Fibroblast of the aortic adventitia (primary cell): ENCODE data around the gene FAM240B. TPM values are rescaled to one million over a fixed set of nuclear protein-coding genes. Genes with fewer than 3 reads are reported as not detected.

ENCODE experiments used
- DNase-seq: peaks from one replicate; pipeline ENCODE4 v3.0.0-alpha.2; 2010; ENCODE audit warnings: low read depth
- H3K4me3 ChIP-seq: 2 replicates; pipeline ENCODE4 v1.5.1; 2011; ENCODE audit warnings: low read depth, mild to moderate bottlenecking, control low read depth, low read length, moderate library complexity
- small RNA-seq: library from RNA; depleted of rRNA; stranded (forward); fragments of <200 nt; gene quantifications from one replicate; pipeline ENCODE3, GENCODE V24; 2012
- total RNA-seq: library from RNA; depleted of rRNA; stranded (reverse); fragments of >200 nt; gene quantifications from 2 replicates; pipeline ENCODE4 v1.2.3, GENCODE V29; 2012; ENCODE audit warnings: low replicate concordance
- TF ChIP-seq, protein P1 (sequence below): IDR thresholded peaks from 2 replicates; pipeline ENCODE4 v1.5.1; 2011; ENCODE audit warnings: mild to moderate bottlenecking, low read length, control low read depth, inconsistent platforms; ENCODE audit not compliant: insufficient read depth

The FAM240B gene
- total RNA-seq, 1 donor: not detected

DNA sequence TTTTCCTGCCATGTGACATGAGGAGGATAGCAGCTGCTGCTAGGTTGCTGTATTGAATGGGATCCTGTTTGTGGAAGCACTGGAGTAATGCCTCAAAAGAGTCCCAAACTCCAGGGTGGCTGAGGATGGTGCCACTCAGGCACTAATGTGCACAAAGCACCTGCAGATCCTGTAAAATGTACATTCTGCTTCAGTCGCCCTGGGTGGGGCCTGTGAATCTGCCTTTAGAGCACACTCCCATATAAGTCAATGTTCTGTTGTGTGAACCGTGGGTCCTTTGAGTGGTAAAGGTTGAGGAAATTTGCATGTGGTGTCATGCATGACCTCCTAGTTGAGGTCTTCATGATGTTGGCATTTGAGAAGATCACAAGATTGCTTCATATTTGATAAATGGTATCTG lies 67.9 kb downstream of the FAM240B start:
- no peak for DNase-seq
- no peak overlapping the region for H3K4me3 ChIP-seq
- TF ChIP-seq, protein P1, sequence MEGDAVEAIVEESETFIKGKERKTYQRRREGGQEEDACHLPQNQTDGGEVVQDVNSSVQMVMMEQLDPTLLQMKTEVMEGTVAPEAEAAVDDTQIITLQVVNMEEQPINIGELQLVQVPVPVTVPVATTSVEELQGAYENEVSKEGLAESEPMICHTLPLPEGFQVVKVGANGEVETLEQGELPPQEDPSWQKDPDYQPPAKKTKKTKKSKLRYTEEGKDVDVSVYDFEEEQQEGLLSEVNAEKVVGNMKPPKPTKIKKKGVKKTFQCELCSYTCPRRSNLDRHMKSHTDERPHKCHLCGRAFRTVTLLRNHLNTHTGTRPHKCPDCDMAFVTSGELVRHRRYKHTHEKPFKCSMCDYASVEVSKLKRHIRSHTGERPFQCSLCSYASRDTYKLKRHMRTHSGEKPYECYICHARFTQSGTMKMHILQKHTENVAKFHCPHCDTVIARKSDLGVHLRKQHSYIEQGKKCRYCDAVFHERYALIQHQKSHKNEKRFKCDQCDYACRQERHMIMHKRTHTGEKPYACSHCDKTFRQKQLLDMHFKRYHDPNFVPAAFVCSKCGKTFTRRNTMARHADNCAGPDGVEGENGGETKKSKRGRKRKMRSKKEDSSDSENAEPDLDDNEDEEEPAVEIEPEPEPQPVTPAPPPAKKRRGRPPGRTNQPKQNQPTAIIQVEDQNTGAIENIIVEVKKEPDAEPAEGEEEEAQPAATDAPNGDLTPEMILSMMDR: no peak

DNA sequence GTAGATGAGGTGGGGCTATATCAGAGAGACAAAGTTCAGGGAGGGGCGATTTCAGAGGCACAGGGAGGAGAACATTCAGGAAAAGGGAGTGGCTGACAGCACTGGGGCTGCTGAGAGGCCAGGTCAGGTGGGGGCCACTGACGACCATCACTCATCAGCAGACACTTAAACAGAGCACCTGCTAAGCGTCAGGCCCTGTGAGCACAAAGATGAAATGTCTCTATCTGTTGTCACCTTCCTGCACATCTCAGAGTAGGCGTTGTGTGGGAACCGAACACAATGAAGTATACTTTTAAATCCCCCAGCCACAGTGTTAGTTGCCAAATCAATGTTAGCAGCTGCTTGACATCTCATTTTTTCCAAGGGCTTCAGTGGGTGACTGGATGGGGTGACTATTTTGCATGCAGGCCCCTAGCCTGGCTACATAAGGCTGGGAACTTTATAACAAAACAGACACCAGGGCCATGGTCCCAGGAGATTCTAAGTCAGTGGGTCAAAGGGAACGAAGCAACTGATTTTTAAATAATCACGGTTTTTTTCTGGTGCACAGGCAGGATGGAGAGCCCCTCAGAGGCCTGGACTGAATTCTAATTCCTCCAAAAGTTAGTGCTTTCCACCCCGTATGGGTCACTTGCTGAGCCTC lies 68.4 kb downstream of the FAM240B start:
- TF ChIP-seq, protein P1: no peak
- no peak for DNase-seq
- H3K4me3 ChIP-seq: no peak overlapping the region

DNA sequence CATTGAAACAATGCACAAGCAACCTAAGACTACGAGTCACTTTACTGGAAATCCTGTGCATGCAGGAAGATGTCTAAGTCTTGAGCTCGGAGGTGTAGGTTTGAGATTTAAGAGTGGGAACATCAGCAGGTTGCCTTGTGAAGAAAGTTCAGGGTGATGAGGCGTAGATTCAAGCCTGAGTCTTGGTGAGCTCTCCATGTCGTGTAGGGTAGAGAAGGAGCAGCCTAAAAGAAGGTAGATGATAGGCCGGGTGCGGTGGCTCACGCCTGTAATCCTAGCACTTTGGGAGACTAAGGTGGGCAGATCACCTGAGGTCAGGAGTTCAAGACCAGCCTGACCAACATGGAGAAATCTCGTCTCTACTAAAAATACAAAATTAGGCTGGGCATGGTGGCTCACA lies 69.4 kb downstream of the FAM240B start:
- no peak for DNase-seq
- TF ChIP-seq, protein P1: no peak

DNA sequence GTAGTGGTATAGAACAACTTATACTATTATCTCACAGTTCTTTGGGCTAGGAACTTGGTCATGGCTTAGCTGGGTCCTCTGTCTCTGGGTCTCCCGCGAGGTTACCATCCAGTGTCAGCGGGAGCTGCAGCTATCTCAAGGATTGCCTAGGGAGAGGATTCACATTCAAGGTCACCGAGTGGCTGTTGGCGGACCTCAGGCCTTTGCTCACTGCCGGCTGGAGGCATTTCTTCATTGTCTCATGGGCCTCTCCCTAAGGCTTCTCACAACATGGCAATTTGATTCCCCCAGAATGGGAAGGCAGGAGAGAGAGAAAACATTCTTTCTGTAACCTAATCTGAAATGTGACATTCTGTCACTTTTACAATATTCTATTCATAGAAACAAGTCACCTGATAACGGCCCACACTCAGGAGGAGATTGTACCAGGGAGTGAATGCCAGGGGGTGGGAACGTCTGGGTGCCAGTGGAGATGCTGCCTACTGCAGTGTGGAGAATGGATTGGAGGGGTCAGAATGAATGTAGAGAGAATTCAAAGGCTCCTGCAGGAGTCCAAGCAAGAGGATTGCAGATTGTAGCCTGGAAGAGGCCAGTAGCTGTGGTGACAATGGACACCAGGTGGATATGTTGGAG lies 70.1 kb downstream of the FAM240B start:
- TF ChIP-seq, protein P1: no peak
- DNase-seq: no peak
- no peak overlapping the region for H3K4me3 ChIP-seq

More for the DNA sequence above, 69.4 kb downstream of the FAM240B start:
- no peak overlapping the region for H3K4me3 ChIP-seq

DNA sequence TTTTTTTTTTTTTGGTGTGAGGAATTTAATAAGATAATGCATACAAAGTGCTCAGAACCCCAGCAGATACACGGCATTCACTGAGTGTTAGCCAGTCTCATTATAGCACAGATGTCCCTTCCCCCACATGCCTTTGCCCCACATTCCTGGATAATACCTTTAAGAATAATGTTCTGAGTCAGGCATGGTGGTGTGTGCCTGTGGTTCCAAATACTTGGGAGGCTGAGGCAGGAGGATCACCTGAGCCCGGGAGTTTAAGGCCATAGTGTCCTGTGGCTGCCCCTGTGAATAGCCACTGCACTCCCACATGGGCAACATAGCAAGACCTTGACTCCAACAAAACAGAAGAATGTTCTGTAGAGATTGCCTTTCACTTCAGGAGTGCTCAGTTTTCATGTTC lies 75.3 kb downstream of the FAM240B start:
- TF ChIP-seq, protein P1: no peak
- H3K4me3 ChIP-seq: no peak overlapping the region
- DNase-seq: no peak

Small RNA genes lying within 50 kb of the gene (small RNA-seq; reads per million reads assigned to genes)
- gene RNU6-765P: not detected

Other genes with a start within 250 kb of the FAM240B start
- gene ANKRD18A, start 99.5 kb downstream of the FAM240B start, total RNA-seq: 0.09 TPM in 1 of 2 replicates, not detected in the other